Skin of body (tissue), 3 donors: ENCODE data around the gene HOXA1. TPM values are rescaled to one million over a fixed set of nuclear protein-coding genes. Genes with fewer than 3 reads are reported as not detected.
"Not testable (repeated sequence)": the region's sequence is repeated elsewhere in the genome, so short reads cannot be mapped to it uniquely, and the experiment has no call there.

Experiments
- DNase-seq: peaks from one replicate; lab custom pipeline; 2025; lab: John Stamatoyannopoulos, UW
- small RNA-seq: library from RNA; depleted of rRNA; stranded (forward); fragments of <200 nt; gene quantifications from one replicate; pipeline ENCODE3, GENCODE V24; 2014; ENCODE audit warnings: low replicate concordance
- total RNA-seq: library from RNA; depleted of rRNA; stranded (reverse); fragments of >200 nt; gene quantifications from one replicate; pipeline ENCODE4 v1.2.3, GENCODE V29; 2014

Gene HOXA1
- total RNA-seq, 1 donor from 2014 or later = 0.59 TPM

DNA sequence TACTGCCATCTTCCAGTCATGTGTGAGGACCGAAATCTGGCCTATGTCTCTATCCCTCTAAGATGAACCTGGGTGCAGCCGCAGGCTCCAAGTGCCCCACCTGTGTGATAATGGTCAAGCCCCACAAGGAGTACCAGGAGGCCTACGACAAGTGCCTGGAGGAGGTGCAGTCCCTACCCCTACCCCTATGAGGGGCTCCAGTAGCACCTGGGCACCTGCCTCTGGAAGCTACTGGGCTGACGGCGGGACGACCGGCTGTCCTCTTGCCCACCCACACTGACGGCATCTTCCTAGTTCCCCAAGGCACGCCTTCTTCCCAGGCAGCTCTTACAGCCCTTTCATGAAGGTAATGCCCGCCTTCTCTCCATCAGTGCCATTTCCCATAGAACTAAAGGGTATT, 47.4 kb downstream of the HOXA1 start:
- DNase-seq = no peak

DNA sequence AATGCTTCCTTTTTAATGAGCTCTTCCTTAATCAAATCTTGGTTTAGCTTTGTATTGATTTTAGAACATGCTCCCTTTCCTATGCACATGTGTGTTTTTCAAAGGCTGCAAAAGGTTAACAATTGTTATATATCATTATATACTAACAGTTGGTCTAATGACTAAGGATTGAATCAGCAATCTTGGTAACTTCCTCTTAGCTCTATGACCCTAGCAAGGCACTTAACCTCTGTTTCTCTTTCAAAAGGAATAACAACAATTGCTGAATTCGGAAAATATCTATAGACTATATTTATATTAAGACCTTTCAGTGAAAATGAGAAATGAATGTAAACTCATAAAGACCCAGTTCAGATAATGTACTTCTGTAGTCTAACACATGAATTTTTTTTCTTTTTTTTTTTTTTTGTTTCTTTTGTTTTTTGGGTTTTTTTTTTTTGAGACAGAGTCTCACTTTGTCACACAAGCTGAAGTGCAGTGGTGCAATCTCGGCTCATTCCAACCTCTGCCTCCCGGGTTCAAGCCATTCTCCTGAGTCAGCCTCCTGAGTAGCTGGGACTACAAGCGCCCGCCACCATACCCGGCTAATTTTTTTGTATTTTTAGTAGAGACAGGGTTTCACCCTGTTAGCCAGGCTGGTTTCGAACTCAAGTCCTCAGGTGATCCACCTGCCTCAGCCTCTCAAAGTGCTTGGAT, 48.8 kb downstream of the HOXA1 start:
- no peak for DNase-seq

DNA sequence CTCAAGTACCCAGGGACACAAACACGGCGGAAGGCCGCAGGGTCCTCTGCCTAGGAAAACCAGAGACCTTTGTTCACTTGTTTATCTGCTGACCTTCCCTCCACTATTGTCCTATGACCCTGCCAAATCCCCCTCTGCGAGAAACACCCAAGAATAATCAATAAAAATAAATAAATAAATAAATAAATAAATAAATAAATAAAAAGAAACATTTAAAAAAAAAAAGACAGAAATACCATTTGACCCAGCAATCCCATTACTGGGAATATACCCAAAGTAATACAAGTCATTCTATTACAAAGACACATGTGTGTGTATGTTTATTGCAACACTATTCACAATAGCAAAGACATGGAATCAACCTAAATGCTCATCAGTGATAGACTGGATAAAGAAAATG, 49.8 kb downstream of the HOXA1 start:
- not testable (repeated sequence) for DNase-seq

DNA sequence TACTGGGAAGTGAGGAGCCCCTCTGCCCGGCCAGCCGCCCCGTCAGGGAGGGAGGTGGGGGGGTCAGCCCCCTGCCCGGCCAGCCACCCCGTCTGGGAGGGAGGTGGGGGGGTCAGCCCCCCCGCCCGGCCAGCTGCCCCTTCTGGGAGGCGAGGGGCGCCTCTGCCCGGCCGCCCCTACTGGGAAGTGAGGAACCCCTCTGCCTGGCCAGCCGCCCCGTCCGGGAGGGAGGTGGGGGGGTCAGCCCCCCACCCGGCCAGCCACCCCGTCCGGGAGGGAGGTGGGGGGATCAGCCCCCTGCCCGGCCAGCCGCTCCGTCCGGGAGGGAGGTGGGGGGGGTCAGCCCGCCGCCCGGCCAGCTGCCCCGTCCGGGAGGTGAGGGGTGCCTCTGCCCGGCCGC, 50.7 kb downstream of the HOXA1 start:
- DNase-seq = not testable (repeated sequence)

Small RNA genes within 50 kb of the gene (small RNA-seq; reads per million reads assigned to genes)
- not detected for gene RF01977

Other genes with a start within 250 kb of the HOXA1 start
- gene SKAP2, start 231.4 kb downstream of the HOXA1 start, total RNA-seq = 11.4 TPM
- 0.89 TPM for gene HOXA2, start 6.7 kb upstream of the HOXA1 start, total RNA-seq
- gene HOXA4, start 34.8 kb upstream of the HOXA1 start, total RNA-seq = 0.69 TPM
- 4.7 TPM for gene HOXA5, start 47.7 kb upstream of the HOXA1 start, total RNA-seq
- 3.3 TPM for gene HOXA6, start 51.8 kb upstream of the HOXA1 start, total RNA-seq
- 4.9 TPM for gene HOXA3, start 56.6 kb upstream of the HOXA1 start, total RNA-seq
- 1.5 TPM for gene HOXA7, start 60.7 kb upstream of the HOXA1 start, total RNA-seq
- 9.6 TPM for gene HOXA9, start 69.5 kb upstream of the HOXA1 start, total RNA-seq
- gene HOXA10, start 78.3 kb upstream of the HOXA1 start, total RNA-seq = 2.8 TPM
- gene HOXA11, start 89.2 kb upstream of the HOXA1 start, total RNA-seq = 0.20 TPM
- gene HOXA13, start 104.1 kb upstream of the HOXA1 start, total RNA-seq = 1.4 TPM
- not detected for gene EVX1, start 146.8 kb upstream of the HOXA1 start, total RNA-seq